Neuronal stem cell (in vitro differentiated cells): ENCODE data around the gene NUP98.
A peak's percentile ranks its signal among the peaks of the same experiment; 100 is the strongest.

Experiments used
- DNase-seq: peaks from one replicate; pipeline ENCODE4 v3.0.0-alpha.2; 2013; ENCODE audit warnings: low spot score
- H2AFZ ChIP-seq: one replicate; pipeline ENCODE4 v1.6.1; 2013; ENCODE audit warnings: mild to moderate bottlenecking, low read length, inconsistent platforms
- H2AK5ac ChIP-seq: 2 replicates; pipeline ENCODE4 v1.6.1; 2013; ENCODE audit warnings: low read depth, mild to moderate bottlenecking, inconsistent platforms, low read length, moderate library complexity, mixed read lengths
- H2BK120ac ChIP-seq: 2 replicates; pipeline ENCODE4 v1.6.1; 2013; ENCODE audit warnings: low read depth, mild to moderate bottlenecking, inconsistent platforms, low read length, moderate library complexity, mixed read lengths
- H2BK12ac ChIP-seq: one replicate; pipeline ENCODE4 v1.6.1; 2013; ENCODE audit warnings: low read length, inconsistent platforms
- H2BK15ac ChIP-seq: 2 replicates; pipeline ENCODE4 v1.6.1; 2013; ENCODE audit warnings: mild to moderate bottlenecking, low read length, inconsistent platforms, mixed read lengths
- H2BK5ac ChIP-seq: one replicate; pipeline ENCODE4 v1.6.1; 2013; ENCODE audit warnings: inconsistent platforms, mild to moderate bottlenecking, low read length, moderate library complexity
- H3K14ac ChIP-seq: one replicate; pipeline ENCODE4 v1.6.1; 2013; ENCODE audit warnings: low read length, inconsistent platforms
- H3K18ac ChIP-seq: 2 replicates; pipeline ENCODE4 v1.6.1; 2013; ENCODE audit warnings: low read length, inconsistent platforms
- H3K23ac ChIP-seq: 2 replicates; pipeline ENCODE4 v1.6.1; 2013; ENCODE audit warnings: low read depth, mild to moderate bottlenecking, mixed read lengths, low read length, inconsistent platforms; ENCODE audit not compliant: poor library complexity
- H3K27ac ChIP-seq: replicated peaks from 3 replicates; pipeline ENCODE4 v1.5.1; 2013; ENCODE audit warnings: low read length, inconsistent platforms
- H3K27me3 ChIP-seq, 3 experiments: 2 replicates each; pipeline ENCODE4 v1.6.1; 2013; ENCODE audit warnings: low read length in 3 of 3, mild to moderate bottlenecking in 2 of 3, inconsistent platforms in 1 of 3, low read depth in 1 of 3, mixed read lengths in 1 of 3, moderate library complexity in 1 of 3; ENCODE audit not compliant: control insufficient read depth in 3 of 3, insufficient read depth in 3 of 3
- H3K36me3 ChIP-seq, 2 donors: replicated peaks in 1 of 2; 2 replicates each; pipeline ENCODE4 v1.6.1; 2013; ENCODE audit warnings: low read length in 2 of 2; ENCODE audit not compliant: control insufficient read depth in 2 of 2, insufficient read depth in 2 of 2
- H3K4ac ChIP-seq: 2 replicates; pipeline ENCODE4 v1.6.1; 2013; ENCODE audit warnings: inconsistent platforms, mild to moderate bottlenecking, low read length, moderate library complexity
- H3K4me1 ChIP-seq, 2 donors: 1 replicate in 1 of 2; 2 replicates in 1 of 2; pipeline ENCODE4 v1.6.1; 2013; ENCODE audit warnings: low read length in 2 of 2, low read depth in 1 of 2; ENCODE audit not compliant: control insufficient read depth in 2 of 2, insufficient read depth in 1 of 2
- H3K4me2 ChIP-seq: one replicate; pipeline ENCODE4 v1.6.1; 2013; ENCODE audit warnings: mild to moderate bottlenecking, low read length, inconsistent platforms; ENCODE audit not compliant: insufficient read depth, poor library complexity, severe bottlenecking
- H3K4me3 ChIP-seq, 2 donors: 2 replicates each; pipeline ENCODE4 v1.5.1; 2013; ENCODE audit warnings: low read length in 2 of 2, mild to moderate bottlenecking in 2 of 2, inconsistent platforms in 1 of 2, moderate library complexity in 1 of 2
- H3K79me1 ChIP-seq: one replicate; pipeline ENCODE4 v1.6.1; 2013; ENCODE audit warnings: low read depth, mild to moderate bottlenecking, inconsistent platforms, low read length, moderate library complexity
- H3K9ac ChIP-seq: one replicate; pipeline ENCODE4 v1.6.1; 2013; ENCODE audit warnings: mild to moderate bottlenecking, low read depth, low read length, inconsistent platforms; ENCODE audit not compliant: poor library complexity
- H3K9me3 ChIP-seq, 2 donors: replicated peaks in 1 of 2; 2 replicates each; pipeline versions ENCODE3 to v1.6.1; 2013; ENCODE audit warnings: low read length in 2 of 2, mild to moderate bottlenecking in 2 of 2, inconsistent platforms in 1 of 2, low read depth in 1 of 2, mixed read lengths in 1 of 2, moderate library complexity in 1 of 2; ENCODE audit not compliant: control insufficient read depth in 2 of 2, insufficient read depth in 1 of 2
- H4K8ac ChIP-seq: one replicate; pipeline ENCODE4 v1.6.1; 2013; ENCODE audit warnings: low read depth, mild to moderate bottlenecking, inconsistent platforms, low read length, moderate library complexity
- H4K91ac ChIP-seq: one replicate; pipeline ENCODE4 v1.6.1; 2013; ENCODE audit warnings: low read length, low read depth, mild to moderate bottlenecking, inconsistent platforms; ENCODE audit not compliant: poor library complexity
- WGBS, 2 donors: extraction: QIAGEN DNeasy Blood & Tissue Kit; methylation state at CpG; one replicate each; pipeline ENCODE4 v1.1.7; 2013; ENCODE audit warnings: missing lambda C conversion rate in 2 of 2, mixed read lengths in 1 of 2; ENCODE audit not compliant: insufficient read length in 2 of 2, insufficient replicate concordance in 1 of 2; ENCODE audit errors: extremely low coverage in 2 of 2; 5-methylcytosine and 5-hydroxymethylcytosine counted together

Gene NUP98

GRCh38 chr11:3664032-3664630 lies 133.2 kb downstream of the NUP98 start:
- Histone ChIP-seq H2BK5ac (no peak overlapping the region), H3K27me3 (no peaks in the 10 kb centered on the region), H3K36me3 (peaks cover 13 to 45% of the 10 kb centered on the region in 2 donors), H3K18ac (no peak overlapping the region), H3K4ac (no peak overlapping the region), H4K91ac (no peak overlapping the region), H3K9me3 (peaks cover 0 to 1% of the 10 kb centered on the region in 2 donors), H3K9ac (no peak overlapping the region), H4K8ac (no peak overlapping the region), H3K4me3 (no peak overlapping the region), H3K4me1 (no peaks in the 10 kb centered on the region), H2AK5ac (no peak overlapping the region), H3K79me1 (no peaks in the 10 kb centered on the region), H3K14ac (no peak overlapping the region), H2BK120ac (no peak overlapping the region), H2BK12ac (no peak overlapping the region), H2BK15ac (no peak overlapping the region), H3K4me2 (no peak overlapping the region), H3K27ac (no peak overlapping the region), H3K23ac (no peak overlapping the region), H2AFZ (no peak overlapping the region)
- no CpG with 5 or more reads among the region's 10 CpGs for WGBS, 2 donors
- no peak for DNase-seq

- Histone ChIP-seq H3K4me2 (no peak overlapping the region), H3K4me1 (no peaks in the 10 kb centered on the region), H2BK15ac (no peak overlapping the region), H3K79me1 (no peaks in the 10 kb centered on the region), H3K14ac (no peak overlapping the region), H3K9ac (no peak overlapping the region), H3K18ac (no peak overlapping the region), H2BK120ac (no peak overlapping the region), H3K27ac (no peak overlapping the region), H4K91ac (no peak overlapping the region), H2AFZ (no peak overlapping the region), H4K8ac (no peak overlapping the region), H3K9me3 (peaks cover 0 to 1% of the 10 kb centered on the region in 2 donors), H3K4me3 (no peak overlapping the region), H3K23ac (no peak overlapping the region), H3K36me3 (peaks cover 10 to 38% of the 10 kb centered on the region in 2 donors), H2BK5ac (no peak overlapping the region), H3K27me3 (no peaks in the 10 kb centered on the region), H2BK12ac (no peak overlapping the region), H2AK5ac (no peak overlapping the region), H3K4ac (no peak overlapping the region)
- no peak for DNase-seq
Measured at GRCh38 chr11:3662856-3663255, 134.5 kb downstream of the NUP98 start.

GRCh38 chr11:3660960-3661359 lies 136.4 kb downstream of the NUP98 start:
- Histone ChIP-seq H2AK5ac (no peak overlapping the region), H3K4me1 (no peaks in the 10 kb centered on the region), H3K36me3 (peaks cover 6 to 20% of the 10 kb centered on the region in 2 donors), H3K4ac (no peak overlapping the region), H3K27me3 (no peaks in the 10 kb centered on the region), H3K4me2 (no peak overlapping the region), H3K79me1 (no peaks in the 10 kb centered on the region), H3K23ac (no peak overlapping the region), H4K8ac (no peak overlapping the region), H3K9ac (no peak overlapping the region), H3K14ac (no peak overlapping the region), H3K9me3 (peaks cover 0 to 1% of the 10 kb centered on the region in 2 donors), H3K18ac (peak overlapping the region; percentile 8), H3K4me3 (no peak overlapping the region), H3K27ac (no peak overlapping the region), H4K91ac (no peak overlapping the region), H2AFZ (no peak overlapping the region), H2BK120ac (no peak overlapping the region), H2BK15ac (no peak overlapping the region), H2BK12ac (no peak overlapping the region), H2BK5ac (no peak overlapping the region)
- DNase-seq, result no peak
- no CpG with 5 or more reads among the region's 2 CpGs for WGBS, 2 donors

GRCh38 chr11:3659595-3660515 lies 137.5 kb downstream of the NUP98 start:
- Histone ChIP-seq H2AK5ac (peak overlapping the region; percentile 54), H4K8ac (no peak overlapping the region), H3K36me3 (peaks cover 4 to 10% of the 10 kb centered on the region in 2 donors), H3K23ac (no peak overlapping the region), H2AFZ (no peak overlapping the region), H2BK12ac (no peak overlapping the region), H3K27ac (no peak overlapping the region), H4K91ac (no peak overlapping the region), H3K9me3 (peaks cover 0 to 1% of the 10 kb centered on the region in 2 donors), H3K4ac (no peak overlapping the region), H3K4me2 (no peak overlapping the region), H2BK15ac (no peak overlapping the region), H3K27me3 (peaks cover 0 to 2% (median 0%) of the 10 kb centered on the region in 3 experiments), H3K18ac (peak overlapping the region; percentile 48), H3K4me1 (no peaks in the 10 kb centered on the region), H3K4me3 (no peak overlapping the region), H2BK120ac (no peak overlapping the region), H2BK5ac (peak overlapping the region; percentile 13), H3K14ac (peak overlapping the region; percentile 1), H3K9ac (peak overlapping the region; percentile 44), H3K79me1 (no peaks in the 10 kb centered on the region)
- DNase-seq, result no peak
- no CpG with 5 or more reads among the region's 33 CpGs for WGBS, 2 donors
